ENCODE data around the gene HMCN2. TPM values are rescaled to one million over a fixed set of nuclear protein-coding genes. Genes with fewer than 3 reads are reported as not detected.
"Not testable (repeated sequence)": the region's sequence is repeated elsewhere in the genome, so short reads cannot be mapped to it uniquely, and the experiment has no call there.

The HMCN2 gene
- total RNA-seq, 5 donors from 2014 or later (not counting 1 experiment from before 2014, with no cell fraction given) = 0.03 TPM; not detected in 4

- H3K4me3 Mint-ChIP-seq; H3K9me3 ChIP-seq; H3K27ac Mint-ChIP-seq; H3K36me3 ChIP-seq (ENCODE audit: control insufficient read depth in 2 of 2, extremely low read depth in 1 of 2, insufficient read depth in 1 of 2, low read length in 1 of 2); H3K36me3 Mint-ChIP-seq; H3K27ac ChIP-seq (ENCODE audit: low read length); H3K4me1 ChIP-seq (ENCODE audit: control insufficient read depth in 1 of 2, extremely low read depth in 1 of 2, insufficient read depth in 2 of 2, low read length in 2 of 2); CTCF ChIA-PET; H3K4me3 ChIP-seq (ENCODE audit: control insufficient read depth in 1 of 2, extremely low read depth in 1 of 2, low read length in 1 of 2); DNase-seq; POLR2A ChIA-PET; H3K4me1 Mint-ChIP-seq; H3K27me3 Mint-ChIP-seq; ATAC-seq (replicated peaks in 1 of 4); H3K9me3 Mint-ChIP-seq: not testable (repeated sequence)
- peaks cover 0 to 20% of the 10 kb centered on the region in 2 experiments for H3K27me3 ChIP-seq (replicated peaks in 1 of 2; ENCODE audit: control insufficient read depth in 2 of 2, extremely low read depth in 1 of 2, insufficient read depth in 2 of 2, low read length in 1 of 2)
- WGBS (ENCODE audit: insufficient coverage) = no CpG with 5 or more reads among the region's 3 CpGs
These were observed 136.2 kb downstream of the HMCN2 start for GRCh38 chr9:130401742-130402141.

GRCh38 chr9:130402243-130402642 lies 136.7 kb downstream of the HMCN2 start:
- DNase-seq (no peak), ATAC-seq (replicated peaks in 1 of 4) (no peak)
- Histone ChIP-seq H3K36me3 (ENCODE audit: control insufficient read depth in 2 of 2, extremely low read depth in 1 of 2, insufficient read depth in 1 of 2, low read length in 1 of 2) (no peaks in the 10 kb centered on the region), H3K4me1 (ENCODE audit: control insufficient read depth in 1 of 2, extremely low read depth in 1 of 2, insufficient read depth in 2 of 2, low read length in 2 of 2) (no peaks in the 10 kb centered on the region), H3K27me3 (replicated peaks in 1 of 2; ENCODE audit: control insufficient read depth in 2 of 2, extremely low read depth in 1 of 2, insufficient read depth in 2 of 2, low read length in 1 of 2) (peaks cover 0 to 20% of the 10 kb centered on the region in 2 experiments), H3K27ac (ENCODE audit: low read length) (no peak overlapping the region), H3K9me3 (no peaks in the 10 kb centered on the region), H3K4me3 (ENCODE audit: control insufficient read depth in 1 of 2, extremely low read depth in 1 of 2, low read length in 1 of 2) (no peak overlapping the region)
- WGBS (ENCODE audit: insufficient coverage) = no CpG with 5 or more reads among the region's 3 CpGs
- ChIA-PET CTCF (no interaction called here), POLR2A (no interaction called here)
- Mint-ChIP-seq H3K36me3 (no peaks in the 10 kb centered on the region), H3K4me3 (no peak overlapping the region), H3K9me3 (no peaks in the 10 kb centered on the region), H3K4me1 (no peaks in the 10 kb centered on the region), H3K27me3 (no peaks in the 10 kb centered on the region), H3K27ac (no peak overlapping the region)

- WGBS (ENCODE audit: insufficient coverage) = 83% methylated on average over 15 of the region's 28 CpGs
- Mint-ChIP-seq H3K4me3 (no peak overlapping the region), H3K27me3 (no peaks in the 10 kb centered on the region), H3K9me3 (no peaks in the 10 kb centered on the region), H3K27ac (no peak overlapping the region), H3K36me3 (no peaks in the 10 kb centered on the region), H3K4me1 (no peaks in the 10 kb centered on the region)
- Histone ChIP-seq H3K27me3 (replicated peaks in 1 of 2; ENCODE audit: control insufficient read depth in 2 of 2, extremely low read depth in 1 of 2, insufficient read depth in 2 of 2, low read length in 1 of 2) (peaks cover 0 to 20% of the 10 kb centered on the region in 2 experiments), H3K27ac (ENCODE audit: low read length) (no peak overlapping the region), H3K4me3 (ENCODE audit: control insufficient read depth in 1 of 2, extremely low read depth in 1 of 2, low read length in 1 of 2) (no peak overlapping the region), H3K9me3 (no peaks in the 10 kb centered on the region), H3K36me3 (ENCODE audit: control insufficient read depth in 2 of 2, extremely low read depth in 1 of 2, insufficient read depth in 1 of 2, low read length in 1 of 2) (no peaks in the 10 kb centered on the region), H3K4me1 (ENCODE audit: control insufficient read depth in 1 of 2, extremely low read depth in 1 of 2, insufficient read depth in 2 of 2, low read length in 2 of 2) (no peaks in the 10 kb centered on the region)
- DNase-seq (no peak), ATAC-seq (replicated peaks in 1 of 4) (no peak)
- ChIA-PET CTCF (no interaction called here), POLR2A (no interaction called here)
These were observed 137.3 kb downstream of the HMCN2 start for GRCh38 chr9:130402645-130403440.

GRCh38 chr9:130405657-130406257 lies 140.2 kb downstream of the HMCN2 start:
- CTCF ChIA-PET = no interaction called here

GRCh38 chr9:130406278-130406895 lies 140.8 kb downstream of the HMCN2 start:
- Mint-ChIP-seq H3K27me3 (no peaks in the 10 kb centered on the region), H3K9me3 (no peaks in the 10 kb centered on the region), H3K27ac (no peak overlapping the region), H3K4me1 (no peaks in the 10 kb centered on the region), H3K4me3 (no peak overlapping the region), H3K36me3 (no peaks in the 10 kb centered on the region)
- WGBS (ENCODE audit: insufficient coverage) = 79% methylated on average over 8 of the region's 10 CpGs
- ATAC-seq (replicated peaks in 1 of 4) = no peak
- no peak overlapping the region for H3K27ac ChIP-seq (ENCODE audit: low read length)
- ChIA-PET POLR2A (no interaction called here), CTCF (no interaction called here)
- no peak overlapping the region for H3K4me3 ChIP-seq (ENCODE audit: control insufficient read depth in 1 of 2, extremely low read depth in 1 of 2, low read length in 1 of 2)
- H3K36me3 ChIP-seq (ENCODE audit: control insufficient read depth in 2 of 2, extremely low read depth in 1 of 2, insufficient read depth in 1 of 2, low read length in 1 of 2) = no peaks in the 10 kb centered on the region
- no peak for DNase-seq
- H3K27me3 ChIP-seq (replicated peaks in 1 of 2; ENCODE audit: control insufficient read depth in 2 of 2, extremely low read depth in 1 of 2, insufficient read depth in 2 of 2, low read length in 1 of 2) = peaks cover 0 to 20% of the 10 kb centered on the region in 2 experiments
- no peaks in the 10 kb centered on the region for H3K4me1 ChIP-seq (ENCODE audit: control insufficient read depth in 1 of 2, extremely low read depth in 1 of 2, insufficient read depth in 2 of 2, low read length in 2 of 2)
- no peaks in the 10 kb centered on the region for H3K9me3 ChIP-seq

More at GRCh38 chr9:130405657-130406257, 140.2 kb downstream of the HMCN2 start:
- ATAC-seq (replicated peaks in 1 of 4) (no peak), DNase-seq (no peak)
- H3K36me3 ChIP-seq (ENCODE audit: control insufficient read depth in 2 of 2, extremely low read depth in 1 of 2, insufficient read depth in 1 of 2, low read length in 1 of 2) = no peaks in the 10 kb centered on the region
- H3K27me3 Mint-ChIP-seq = no peaks in the 10 kb centered on the region
- no peaks in the 10 kb centered on the region for H3K9me3 Mint-ChIP-seq
- POLR2A ChIA-PET = no interaction called here
- H3K4me1 ChIP-seq (ENCODE audit: control insufficient read depth in 1 of 2, extremely low read depth in 1 of 2, insufficient read depth in 2 of 2, low read length in 2 of 2) = no peaks in the 10 kb centered on the region
- H3K4me3 ChIP-seq (ENCODE audit: control insufficient read depth in 1 of 2, extremely low read depth in 1 of 2, low read length in 1 of 2) = no peak overlapping the region
- H3K27ac ChIP-seq (ENCODE audit: low read length) = no peak overlapping the region
- H3K36me3 Mint-ChIP-seq = no peaks in the 10 kb centered on the region
- H3K9me3 ChIP-seq = no peaks in the 10 kb centered on the region
- peaks cover 0 to 20% of the 10 kb centered on the region in 2 experiments for H3K27me3 ChIP-seq (replicated peaks in 1 of 2; ENCODE audit: control insufficient read depth in 2 of 2, extremely low read depth in 1 of 2, insufficient read depth in 2 of 2, low read length in 1 of 2)
- H3K27ac Mint-ChIP-seq = no peak overlapping the region
- 93% methylated on average over 20 of the region's 22 CpGs for WGBS (ENCODE audit: insufficient coverage)
- no peak overlapping the region for H3K4me3 Mint-ChIP-seq
- H3K4me1 Mint-ChIP-seq = no peaks in the 10 kb centered on the region

GRCh38 chr9:130407916-130408663 lies 142.5 kb downstream of the HMCN2 start:
- Mint-ChIP-seq H3K4me1 (no peaks in the 10 kb centered on the region), H3K27me3 (no peaks in the 10 kb centered on the region), H3K4me3 (no peak overlapping the region), H3K27ac (no peak overlapping the region), H3K36me3 (no peaks in the 10 kb centered on the region), H3K9me3 (no peaks in the 10 kb centered on the region)
- no CpG with 5 or more reads among the region's 9 CpGs for WGBS (ENCODE audit: insufficient coverage)
- ChIA-PET CTCF (no interaction called here), POLR2A (no interaction called here)
- H3K27ac ChIP-seq (ENCODE audit: low read length) = no peak overlapping the region
- no peak overlapping the region for H3K4me3 ChIP-seq (ENCODE audit: control insufficient read depth in 1 of 2, extremely low read depth in 1 of 2, low read length in 1 of 2)
- H3K4me1 ChIP-seq (ENCODE audit: control insufficient read depth in 1 of 2, extremely low read depth in 1 of 2, insufficient read depth in 2 of 2, low read length in 2 of 2) = no peaks in the 10 kb centered on the region
- H3K27me3 ChIP-seq (replicated peaks in 1 of 2; ENCODE audit: control insufficient read depth in 2 of 2, extremely low read depth in 1 of 2, insufficient read depth in 2 of 2, low read length in 1 of 2) = peaks cover 0 to 19% of the 10 kb centered on the region in 2 experiments
- ATAC-seq (replicated peaks in 1 of 4) (no peak), DNase-seq (no peak)
- no peaks in the 10 kb centered on the region for H3K9me3 ChIP-seq
- H3K36me3 ChIP-seq (ENCODE audit: control insufficient read depth in 2 of 2, extremely low read depth in 1 of 2, insufficient read depth in 1 of 2, low read length in 1 of 2) = no peaks in the 10 kb centered on the region

Data from T-cell (primary cell).